ENCODE results near the gene XRCC5. TPM values are rescaled to one million over a fixed set of nuclear protein-coding genes. Genes with fewer than 3 reads are reported as not detected.
A peak's percentile ranks its signal among the peaks of the same experiment; 100 is the strongest.

The XRCC5 gene
- total RNA-seq, 1 experiment from 2014 or later, result 390 TPM

- DNase-seq (ENCODE audit: low read depth), result peak; percentile 77
These were observed 25.5 kb upstream of the XRCC5 start for GRCh38 chr2:216083464-216084281.

GRCh38 chr2:216084547-216084946 lies 24.6 kb upstream of the XRCC5 start:
- DNase-seq (ENCODE audit: low read depth), result no peak

- no peak for DNase-seq (ENCODE audit: low read depth)
These were observed 22.8 kb upstream of the XRCC5 start for GRCh38 chr2:216086207-216086893.

- DNase-seq (ENCODE audit: low read depth), result peak; percentile 29
These were observed 18.8 kb upstream of the XRCC5 start for GRCh38 chr2:216090369-216090786.

GRCh38 chr2:216092646-216093045 lies 16.5 kb upstream of the XRCC5 start:
- no peak for DNase-seq (ENCODE audit: low read depth)

GRCh38 chr2:216094701-216095100 lies 14.4 kb upstream of the XRCC5 start:
- DNase-seq (ENCODE audit: low read depth), result no peak

GRCh38 chr2:216098421-216099334 lies 10.5 kb upstream of the XRCC5 start:
- DNase-seq (ENCODE audit: low read depth), result no peak

- DNase-seq (ENCODE audit: low read depth), result no peak
These were observed 8.0 kb upstream of the XRCC5 start for GRCh38 chr2:216101109-216101508.

GRCh38 chr2:216103213-216103612 lies 5.9 kb upstream of the XRCC5 start:
- no peak for DNase-seq (ENCODE audit: low read depth)

- DNase-seq (ENCODE audit: low read depth), result no peak
These were observed 4.5 kb upstream of the XRCC5 start for GRCh38 chr2:216104691-216105090.

- no peak for DNase-seq (ENCODE audit: low read depth)
These were observed 1.8 kb upstream of the XRCC5 start for GRCh38 chr2:216107320-216107719.

GRCh38 chr2:216107760-216108159 lies 1.4 kb upstream of the XRCC5 start:
- no peak for DNase-seq (ENCODE audit: low read depth)

- no peak for DNase-seq (ENCODE audit: low read depth)
These were observed 710 bp upstream of the XRCC5 start for GRCh38 chr2:216108310-216108966.

- DNase-seq (ENCODE audit: low read depth), result peak; percentile 41
These were observed 940 bp downstream of the XRCC5 start for GRCh38 chr2:216109962-216110614.

- no peak for DNase-seq (ENCODE audit: low read depth)
These were observed 1.5 kb downstream of the XRCC5 start for GRCh38 chr2:216110620-216111019.

GRCh38 chr2:216111122-216111521 lies 2.0 kb downstream of the XRCC5 start:
- no peak for DNase-seq (ENCODE audit: low read depth)

GRCh38 chr2:216112926-216113325 lies 3.8 kb downstream of the XRCC5 start:
- no peak for DNase-seq (ENCODE audit: low read depth)

- no peak for DNase-seq (ENCODE audit: low read depth)
These were observed 4.4 kb downstream of the XRCC5 start for GRCh38 chr2:216113572-216113971.

GRCh38 chr2:216114382-216114713 lies 5.2 kb downstream of the XRCC5 start:
- no peak for DNase-seq (ENCODE audit: low read depth)

- peak; percentile 95 for DNase-seq (ENCODE audit: low read depth)
These were observed 5.8 kb downstream of the XRCC5 start for GRCh38 chr2:216114714-216115531.
